DMS153 treated with DMSO at 0.1 percent for 48 hours (cell line): ENCODE results near the gene TMEM87A.
"Not testable (repeated sequence)": the region's sequence is repeated elsewhere in the genome, so short reads cannot be mapped to it uniquely, and the experiment has no call there.

Experiments used
- DNase-seq: peaks from one replicate; lab custom pipeline; 2025; ENCODE audit not compliant: unreplicated experiment; lab: John Stamatoyannopoulos, UW

The TMEM87A gene

GRCh38 chr15:42272939-42273899 lies at the start of gene TMEM87A, which contains the start of gene GANC:
TSS of gene TMEM87A (minus strand) at chr15:42273433. CDS start at chr15:42273398, 35 bp downstream.
TSS of gene GANC (plus strand) at chr15:42273201. CDS start at chr15:42274482, 1,281 bp downstream.
- peak; percentile 70 for DNase-seq

GRCh38 chr15:42319206-42319605 lies 46.0 kb upstream of the TMEM87A start:
- no peak for DNase-seq

GRCh38 chr15:42316282-42316805 lies 43.1 kb upstream of the TMEM87A start:
- DNase-seq, result not testable (repeated sequence)

- DNase-seq, result no peak
These were observed 42.3 kb upstream of the TMEM87A start for GRCh38 chr15:42315521-42315920.

- DNase-seq, result no peak
These were observed 41.6 kb upstream of the TMEM87A start for GRCh38 chr15:42314818-42315217.

GRCh38 chr15:42313463-42313862 lies 40.2 kb upstream of the TMEM87A start:
- no peak for DNase-seq

- no peak for DNase-seq
These were observed 33.4 kb upstream of the TMEM87A start for GRCh38 chr15:42306681-42307080.

GRCh38 chr15:42301004-42301403 lies 27.8 kb upstream of the TMEM87A start:
- DNase-seq, result not testable (repeated sequence)

- DNase-seq, result no peak
These were observed 15.9 kb upstream of the TMEM87A start for GRCh38 chr15:42289166-42289565.

GRCh38 chr15:42287931-42288330 lies 14.7 kb upstream of the TMEM87A start:
- no peak for DNase-seq

GRCh38 chr15:42286445-42287029 lies 13.3 kb upstream of the TMEM87A start:
- no peak for DNase-seq

GRCh38 chr15:42285034-42285433 lies 11.8 kb upstream of the TMEM87A start:
- DNase-seq, result no peak

GRCh38 chr15:42284551-42284950 lies 11.3 kb upstream of the TMEM87A start:
- no peak for DNase-seq

GRCh38 chr15:42283671-42284070 lies 10.4 kb upstream of the TMEM87A start:
- DNase-seq, result no peak

- no peak for DNase-seq
These were observed 9.7 kb upstream of the TMEM87A start for GRCh38 chr15:42282926-42283325.

- DNase-seq, result no peak
These were observed 9.1 kb upstream of the TMEM87A start for GRCh38 chr15:42282344-42282743.

- no peak for DNase-seq
These were observed 6.0 kb upstream of the TMEM87A start for GRCh38 chr15:42279234-42279723.

GRCh38 chr15:42276762-42277161 lies 3.5 kb upstream of the TMEM87A start:
- no peak for DNase-seq

GRCh38 chr15:42275780-42276391 lies 2.7 kb upstream of the TMEM87A start:
- no peak for DNase-seq

GRCh38 chr15:42274702-42274989 lies 1.4 kb upstream of the TMEM87A start:
- no peak for DNase-seq

- peak; percentile 1 for DNase-seq
These were observed 868 bp upstream of the TMEM87A start for GRCh38 chr15:42273900-42274701.
